Uterus (tissue), 4 donors: ENCODE data around the gene ATRN. TPM values are rescaled to one million over a fixed set of nuclear protein-coding genes. Genes with fewer than 3 reads are reported as not detected.

Source experiments
- DNase-seq, 2 donors: peaks; one replicate each; pipeline ENCODE4 v3.0.0-alpha.2; 2019 to 2020
- H3K27ac ChIP-seq, 2 donors: fragments of 200-600 bp; sonication (generic); 1 replicate in 1 of 2; 2 replicates in 1 of 2; pipeline ENCODE4 v1.5.1; 2016 to 2018
- H3K27me3 ChIP-seq, 2 donors: fragments of 200-600 bp; sonication (generic); one replicate each; pipeline ENCODE4 v1.5.1; 2018 to 2019; ENCODE audit warnings: control low read depth in 1 of 2
- H3K36me3 ChIP-seq, 2 donors: fragments of 200-600 bp; sonication (generic); one replicate each; pipeline ENCODE4 v1.5.1; 2019; ENCODE audit warnings: control low read depth in 1 of 2
- H3K4me1 ChIP-seq, 2 donors: fragments of 200-600 bp; sonication (generic); one replicate each; pipeline ENCODE4 v1.5.1; 2018 to 2019; ENCODE audit warnings: control low read depth in 1 of 2
- H3K4me3 ChIP-seq, 2 donors: fragments of 200-600 bp; sonication (generic); 1 replicate in 1 of 2; 2 replicates in 1 of 2; pipeline ENCODE4 v1.5.1; 2018 to 2019; ENCODE audit warnings: mild to moderate bottlenecking in 1 of 2
- H3K9me3 ChIP-seq, 2 donors: fragments of 200-600 bp; sonication (generic); one replicate each; pipeline ENCODE4 v1.5.1; 2019; ENCODE audit warnings: control low read depth in 1 of 2
- POLR2A ChIP-seq, 2 donors: fragments of 450-650 bp; IDR thresholded peaks; one replicate each; pipeline ENCODE4 v1.6.1; 2016; ENCODE audit warnings: antibody characterized with exemption in 2 of 2, mild to moderate bottlenecking in 1 of 2, moderate library complexity in 1 of 2
- intact Hi-C: fragments of 100-400 bp; cut with DNase I; formaldehyde crosslinking; loops from one replicate; pipeline ENCODE4 v1.15.1; 2023; ENCODE audit warnings: low total_unique reads
- total RNA-seq, 4 donors: library from RNA; depleted of rRNA in 3 of 4; stranded (reverse); fragments of >200 nt in 3 of 4; gene quantifications; one replicate each; pipeline versions ENCODE4 v1.1.0 to v1.2.4, GENCODE V29; 2014 to 2023
- TF ChIP-seq, protein P1 (sequence below), 4 experiments: fragments of 200-600 bp in 2 of 4; fragments of 450-650 bp in 2 of 4; sonication (generic) in 2 of 4; IDR thresholded peaks; one replicate each; pipeline ENCODE4 v1.5.1; 2016 to 2019; ENCODE audit warnings: antibody characterized with exemption in 4 of 4, mild to moderate bottlenecking in 2 of 4, moderate library complexity in 1 of 4
- donor health status: DM: yes; HTN: yes; CAD: no.

Gene ATRN
- total RNA-seq, 4 donors from 2014 or later: 7.4 to 76.7 (median 21.2) TPM

DNA sequence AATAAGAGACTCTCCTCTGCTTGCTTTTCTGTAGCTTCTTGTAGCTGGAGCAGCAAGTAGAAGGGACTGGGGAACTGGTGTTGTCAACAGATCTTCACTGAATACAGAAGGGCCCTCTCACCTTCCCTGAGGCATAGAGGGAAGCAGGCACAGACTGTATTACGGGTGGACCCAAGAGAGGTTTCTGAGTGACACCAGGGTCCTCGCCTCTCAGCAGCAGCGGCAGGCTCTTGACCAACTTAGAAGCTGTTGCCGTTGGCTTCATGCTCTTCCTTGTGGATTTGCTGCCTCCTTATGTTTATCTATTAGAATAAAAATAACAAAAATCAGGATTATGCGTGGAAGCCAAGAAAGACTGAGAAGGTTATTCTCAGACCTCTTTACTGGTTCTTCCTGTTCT, 160.7 kb downstream of the ATRN start:
- DNase-seq: no peak
- Histone ChIP-seq H3K36me3 (no peaks in the 10 kb centered on the region), H3K4me1 (no peaks in the 10 kb centered on the region), H3K27ac (no peak overlapping the region), H3K9me3 (no peaks in the 10 kb centered on the region), H3K4me3 (no peak overlapping the region), H3K27me3 (no peaks in the 10 kb centered on the region)
- intact Hi-C loops: no loop called here
- TF ChIP-seq, protein P1, sequence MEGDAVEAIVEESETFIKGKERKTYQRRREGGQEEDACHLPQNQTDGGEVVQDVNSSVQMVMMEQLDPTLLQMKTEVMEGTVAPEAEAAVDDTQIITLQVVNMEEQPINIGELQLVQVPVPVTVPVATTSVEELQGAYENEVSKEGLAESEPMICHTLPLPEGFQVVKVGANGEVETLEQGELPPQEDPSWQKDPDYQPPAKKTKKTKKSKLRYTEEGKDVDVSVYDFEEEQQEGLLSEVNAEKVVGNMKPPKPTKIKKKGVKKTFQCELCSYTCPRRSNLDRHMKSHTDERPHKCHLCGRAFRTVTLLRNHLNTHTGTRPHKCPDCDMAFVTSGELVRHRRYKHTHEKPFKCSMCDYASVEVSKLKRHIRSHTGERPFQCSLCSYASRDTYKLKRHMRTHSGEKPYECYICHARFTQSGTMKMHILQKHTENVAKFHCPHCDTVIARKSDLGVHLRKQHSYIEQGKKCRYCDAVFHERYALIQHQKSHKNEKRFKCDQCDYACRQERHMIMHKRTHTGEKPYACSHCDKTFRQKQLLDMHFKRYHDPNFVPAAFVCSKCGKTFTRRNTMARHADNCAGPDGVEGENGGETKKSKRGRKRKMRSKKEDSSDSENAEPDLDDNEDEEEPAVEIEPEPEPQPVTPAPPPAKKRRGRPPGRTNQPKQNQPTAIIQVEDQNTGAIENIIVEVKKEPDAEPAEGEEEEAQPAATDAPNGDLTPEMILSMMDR (IDR thresholded peaks at IDR 0.05): no peak
- TF ChIP-seq POLR2A (IDR thresholded peaks at IDR 0.05): no peak

DNA sequence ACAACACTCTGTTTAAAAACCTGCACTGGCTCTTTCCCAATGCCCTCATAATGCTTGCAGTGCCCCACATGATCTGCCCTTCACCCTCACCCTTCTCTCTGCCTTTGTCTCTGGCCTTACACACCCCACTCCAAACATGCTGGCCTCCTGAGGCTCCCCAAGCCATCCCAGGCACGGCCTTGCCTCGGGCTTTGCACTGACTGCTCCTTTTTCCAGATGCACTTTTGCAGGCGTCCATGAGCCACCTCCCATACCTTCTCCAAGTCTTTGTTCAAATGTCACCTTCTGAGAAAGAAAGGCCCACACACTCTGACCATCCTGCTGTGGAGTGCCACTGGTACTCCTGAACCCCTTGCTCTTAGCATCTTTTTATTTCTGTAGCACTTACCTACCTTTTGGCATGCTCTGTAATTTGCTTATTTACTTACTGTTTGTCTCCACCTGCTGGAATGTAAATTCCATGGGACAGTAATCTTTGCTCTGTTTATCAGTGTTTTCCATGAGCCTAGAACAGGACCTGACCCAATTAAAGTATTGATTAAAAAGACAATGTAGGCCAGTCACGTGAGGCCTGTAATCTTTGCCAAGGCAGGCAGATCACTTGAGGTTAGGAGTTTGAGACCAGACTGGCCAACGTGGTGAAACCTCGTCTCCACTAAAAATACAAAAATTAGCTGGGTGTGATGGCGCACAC, 161.6 kb downstream of the ATRN start:
- TF ChIP-seq, protein P1 (IDR thresholded peaks at IDR 0.05): no peak
- no peak for TF ChIP-seq POLR2A (IDR thresholded peaks at IDR 0.05)
- H3K36me3 ChIP-seq: no peaks in the 10 kb centered on the region

DNA sequence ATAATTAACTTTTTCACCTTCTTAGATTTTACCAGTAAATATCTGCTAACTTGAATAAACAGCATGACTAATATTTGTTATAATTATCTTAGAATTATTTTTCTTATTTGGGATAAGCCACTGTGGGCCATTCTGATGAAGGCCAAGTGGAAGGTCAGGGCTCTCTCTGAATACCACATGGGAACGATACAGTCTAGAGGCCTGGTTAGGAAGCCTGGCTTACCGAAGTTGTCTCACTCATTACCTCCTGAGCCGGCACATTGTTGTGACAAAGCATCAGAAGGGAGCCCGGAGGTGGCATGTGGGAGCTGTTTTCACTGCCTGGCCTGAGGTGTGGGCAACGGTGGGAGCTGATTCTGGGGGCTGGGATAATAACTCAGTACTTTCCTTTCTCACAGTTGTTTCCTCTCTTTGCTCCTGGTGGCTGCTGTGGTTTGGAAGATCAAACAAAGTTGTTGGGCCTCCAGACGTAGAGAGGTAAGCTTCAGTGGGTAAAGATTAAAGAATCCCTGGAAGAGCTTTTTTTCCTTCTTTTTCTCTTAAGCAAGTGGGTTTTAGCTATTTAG, 163.2 kb downstream of the ATRN start:
- H3K27ac ChIP-seq: no peak overlapping the region
- no peaks in the 10 kb centered on the region for H3K27me3 ChIP-seq
- no peaks in the 10 kb centered on the region for H3K4me1 ChIP-seq
- no peaks in the 10 kb centered on the region for H3K9me3 ChIP-seq
- TF ChIP-seq, protein P1 (IDR thresholded peaks at IDR 0.05): no peak
- TF ChIP-seq POLR2A (IDR thresholded peaks at IDR 0.05): no peak
- no peaks in the 10 kb centered on the region for H3K36me3 ChIP-seq
- no peak for DNase-seq
- H3K4me3 ChIP-seq: no peak overlapping the region
- intact Hi-C loops: no loop called here

More for the DNA sequence above, 161.6 kb downstream of the ATRN start:
- intact Hi-C loops: no loop called here
- no peaks in the 10 kb centered on the region for H3K9me3 ChIP-seq
- no peak overlapping the region for H3K27ac ChIP-seq
- no peak for DNase-seq
- H3K27me3 ChIP-seq: no peaks in the 10 kb centered on the region
- no peaks in the 10 kb centered on the region for H3K4me1 ChIP-seq
- H3K4me3 ChIP-seq: no peak overlapping the region

DNA sequence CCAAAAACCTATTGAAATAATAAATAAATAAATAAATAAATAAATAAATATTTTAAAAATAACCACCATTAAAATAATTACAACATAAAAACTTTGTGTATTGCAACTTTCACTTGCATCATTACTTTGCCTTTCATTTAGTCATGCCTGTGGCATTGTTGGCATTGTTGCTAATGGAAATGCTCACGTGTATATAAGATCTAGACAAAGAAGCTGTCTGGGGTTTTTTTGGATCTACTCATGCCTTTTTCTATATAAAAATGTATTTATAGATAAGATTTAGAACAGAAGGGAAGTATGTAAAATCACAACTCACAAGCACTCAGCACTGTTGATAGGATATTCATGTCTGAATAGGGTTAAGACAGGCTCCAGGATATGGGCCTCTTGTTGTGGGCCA, 164.5 kb downstream of the ATRN start:
- TF ChIP-seq, protein P1 (IDR thresholded peaks at IDR 0.05): no peak
- TF ChIP-seq POLR2A (IDR thresholded peaks at IDR 0.05): no peak
- DNase-seq: no peak
- H3K9me3 ChIP-seq: no peaks in the 10 kb centered on the region
- intact Hi-C loops: no loop called here
- no peaks in the 10 kb centered on the region for H3K36me3 ChIP-seq
- H3K27me3 ChIP-seq: no peaks in the 10 kb centered on the region
- no peaks in the 10 kb centered on the region for H3K4me1 ChIP-seq
- no peak overlapping the region for H3K4me3 ChIP-seq
- H3K27ac ChIP-seq: no peak overlapping the region

DNA sequence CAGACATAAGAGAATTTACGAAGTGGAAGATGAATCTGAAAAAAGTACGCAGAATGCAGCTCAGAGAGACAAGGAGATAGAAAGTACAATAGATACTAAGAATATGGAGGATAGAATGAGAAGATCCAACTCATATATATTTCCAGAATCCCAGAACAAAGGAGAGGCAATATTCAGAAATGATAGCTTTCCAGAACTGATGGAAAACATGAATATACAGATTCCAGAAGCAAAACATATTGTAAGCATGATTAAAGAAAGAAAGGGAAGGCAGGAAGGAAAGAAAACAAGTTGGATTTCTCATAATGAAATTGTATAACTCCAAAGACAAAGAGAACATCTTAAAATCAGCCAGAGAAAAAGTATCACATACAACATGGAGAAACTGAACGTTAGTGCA, 169.4 kb downstream of the ATRN start:
- Histone ChIP-seq H3K27me3 (no peaks in the 10 kb centered on the region), H3K36me3 (no peaks in the 10 kb centered on the region), H3K27ac (no peak overlapping the region), H3K9me3 (no peaks in the 10 kb centered on the region), H3K4me3 (no peak overlapping the region), H3K4me1 (no peaks in the 10 kb centered on the region)
- no peak for TF ChIP-seq POLR2A (IDR thresholded peaks at IDR 0.05)
- TF ChIP-seq, protein P1 (IDR thresholded peaks at IDR 0.05): no peak
- DNase-seq: no peak
- intact Hi-C loops: no loop called here
